ENCODE results near the gene DCDC2C.

DNA sequence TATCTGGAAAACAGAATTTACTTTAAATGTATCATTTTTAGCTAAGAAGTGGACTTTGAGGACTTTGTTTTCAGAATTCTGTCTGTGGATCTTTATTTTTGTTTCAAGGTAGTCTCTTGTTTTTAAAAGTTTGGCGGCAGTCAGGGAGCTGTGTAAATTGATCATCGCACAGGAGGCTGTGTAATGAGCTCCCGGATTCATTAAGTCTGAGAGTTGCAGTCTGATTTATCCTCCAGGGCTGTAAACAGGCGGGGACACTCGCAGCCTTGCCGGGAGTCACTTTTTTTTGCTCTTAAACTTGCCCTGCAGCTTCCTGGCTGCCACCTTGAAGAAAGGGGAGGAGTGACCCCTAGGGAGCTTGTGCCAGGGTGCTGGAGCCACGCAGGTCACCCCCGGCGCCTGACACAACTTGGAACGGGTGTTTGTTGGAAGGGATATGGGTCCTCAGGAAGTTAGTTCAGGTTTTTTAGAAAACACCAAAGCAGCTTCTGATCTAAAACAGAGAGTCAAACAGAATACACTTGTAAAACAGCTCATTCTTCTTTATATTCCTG is 76.2 kb downstream of the DCDC2C start:
- TF ChIP-seq, protein P1, sequence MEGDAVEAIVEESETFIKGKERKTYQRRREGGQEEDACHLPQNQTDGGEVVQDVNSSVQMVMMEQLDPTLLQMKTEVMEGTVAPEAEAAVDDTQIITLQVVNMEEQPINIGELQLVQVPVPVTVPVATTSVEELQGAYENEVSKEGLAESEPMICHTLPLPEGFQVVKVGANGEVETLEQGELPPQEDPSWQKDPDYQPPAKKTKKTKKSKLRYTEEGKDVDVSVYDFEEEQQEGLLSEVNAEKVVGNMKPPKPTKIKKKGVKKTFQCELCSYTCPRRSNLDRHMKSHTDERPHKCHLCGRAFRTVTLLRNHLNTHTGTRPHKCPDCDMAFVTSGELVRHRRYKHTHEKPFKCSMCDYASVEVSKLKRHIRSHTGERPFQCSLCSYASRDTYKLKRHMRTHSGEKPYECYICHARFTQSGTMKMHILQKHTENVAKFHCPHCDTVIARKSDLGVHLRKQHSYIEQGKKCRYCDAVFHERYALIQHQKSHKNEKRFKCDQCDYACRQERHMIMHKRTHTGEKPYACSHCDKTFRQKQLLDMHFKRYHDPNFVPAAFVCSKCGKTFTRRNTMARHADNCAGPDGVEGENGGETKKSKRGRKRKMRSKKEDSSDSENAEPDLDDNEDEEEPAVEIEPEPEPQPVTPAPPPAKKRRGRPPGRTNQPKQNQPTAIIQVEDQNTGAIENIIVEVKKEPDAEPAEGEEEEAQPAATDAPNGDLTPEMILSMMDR (tag by site-specific recombination; IDR thresholded peaks at IDR 0.05), result no peak
- TF ChIP-seq, protein P2, sequence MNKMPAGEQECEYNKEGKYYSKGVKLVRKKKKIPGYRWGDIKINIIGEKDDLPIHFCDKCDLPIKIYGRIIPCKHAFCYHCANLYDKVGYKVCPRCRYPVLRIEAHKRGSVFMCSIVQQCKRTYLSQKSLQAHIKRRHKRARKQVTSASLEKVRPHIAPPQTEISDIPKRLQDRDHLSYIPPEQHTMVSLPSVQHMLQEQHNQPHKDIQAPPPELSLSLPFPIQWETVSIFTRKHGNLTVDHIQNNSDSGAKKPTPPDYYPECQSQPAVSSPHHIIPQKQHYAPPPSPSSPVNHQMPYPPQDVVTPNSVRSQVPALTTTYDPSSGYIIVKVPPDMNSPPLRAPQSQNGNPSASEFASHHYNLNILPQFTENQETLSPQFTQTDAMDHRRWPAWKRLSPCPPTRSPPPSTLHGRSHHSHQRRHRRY (tag by site-specific recombination; IDR thresholded peaks at IDR 0.05), result no peak
- TF ChIP-seq YY1 (tag by site-specific recombination; IDR thresholded peaks at IDR 0.05) (no peak), ZNF600 (tag by site-specific recombination; IDR thresholded peaks at IDR 0.05) (no peak), ZNF621 (tag by site-specific recombination; IDR thresholded peaks at IDR 0.05) (no peak), ZNF707 (tag by site-specific recombination; IDR thresholded peaks at IDR 0.05) (no peak), ZBTB17 (tag by site-specific recombination; IDR thresholded peaks at IDR 0.05) (no peak), ZNF544 (tag by site-specific recombination; IDR thresholded peaks at IDR 0.05) (no peak), MZF1 (tag by site-specific recombination; IDR thresholded peaks at IDR 0.05; ENCODE audit: borderline replicate concordance) (no peak), ZNF274 (IDR thresholded peaks at IDR 0.05; ENCODE audit: low read length) (no peak), ZNF274 (tag by site-specific recombination; IDR thresholded peaks at IDR 0.05; ENCODE audit: borderline replicate concordance) (no peak)
- TF ChIP-seq, protein P3, sequence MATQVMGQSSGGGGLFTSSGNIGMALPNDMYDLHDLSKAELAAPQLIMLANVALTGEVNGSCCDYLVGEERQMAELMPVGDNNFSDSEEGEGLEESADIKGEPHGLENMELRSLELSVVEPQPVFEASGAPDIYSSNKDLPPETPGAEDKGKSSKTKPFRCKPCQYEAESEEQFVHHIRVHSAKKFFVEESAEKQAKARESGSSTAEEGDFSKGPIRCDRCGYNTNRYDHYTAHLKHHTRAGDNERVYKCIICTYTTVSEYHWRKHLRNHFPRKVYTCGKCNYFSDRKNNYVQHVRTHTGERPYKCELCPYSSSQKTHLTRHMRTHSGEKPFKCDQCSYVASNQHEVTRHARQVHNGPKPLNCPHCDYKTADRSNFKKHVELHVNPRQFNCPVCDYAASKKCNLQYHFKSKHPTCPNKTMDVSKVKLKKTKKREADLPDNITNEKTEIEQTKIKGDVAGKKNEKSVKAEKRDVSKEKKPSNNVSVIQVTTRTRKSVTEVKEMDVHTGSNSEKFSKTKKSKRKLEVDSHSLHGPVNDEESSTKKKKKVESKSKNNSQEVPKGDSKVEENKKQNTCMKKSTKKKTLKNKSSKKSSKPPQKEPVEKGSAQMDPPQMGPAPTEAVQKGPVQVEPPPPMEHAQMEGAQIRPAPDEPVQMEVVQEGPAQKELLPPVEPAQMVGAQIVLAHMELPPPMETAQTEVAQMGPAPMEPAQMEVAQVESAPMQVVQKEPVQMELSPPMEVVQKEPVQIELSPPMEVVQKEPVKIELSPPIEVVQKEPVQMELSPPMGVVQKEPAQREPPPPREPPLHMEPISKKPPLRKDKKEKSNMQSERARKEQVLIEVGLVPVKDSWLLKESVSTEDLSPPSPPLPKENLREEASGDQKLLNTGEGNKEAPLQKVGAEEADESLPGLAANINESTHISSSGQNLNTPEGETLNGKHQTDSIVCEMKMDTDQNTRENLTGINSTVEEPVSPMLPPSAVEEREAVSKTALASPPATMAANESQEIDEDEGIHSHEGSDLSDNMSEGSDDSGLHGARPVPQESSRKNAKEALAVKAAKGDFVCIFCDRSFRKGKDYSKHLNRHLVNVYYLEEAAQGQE (tag by site-specific recombination; IDR thresholded peaks at IDR 0.05), result no peak

All from HEK293 (cell line).